Keratinocyte (primary cell): ENCODE results near the gene ANGPTL2. TPM values are rescaled to one million over a fixed set of nuclear protein-coding genes. Genes with fewer than 3 reads are reported as not detected.

Source experiments
- DNase-seq: peaks from one replicate; pipeline ENCODE4 v3.0.0-alpha.2; 2011; ENCODE audit warnings: low read depth, missing footprints, low spot score
- FAIRE-seq: peaks from 2 replicates; lab custom pipeline; 2011; peaks lifted over from hg19 to GRCh38; lab: Jason Lieb, UNC
- H2AFZ ChIP-seq: 2 replicates; pipeline ENCODE4 v1.6.0; 2012; ENCODE audit warnings: low read length, control low read depth, inconsistent platforms; ENCODE audit not compliant: control insufficient read depth
- H3K27ac ChIP-seq: 2 replicates; pipeline ENCODE4 v1.5.1; 2011; ENCODE audit warnings: low read length; ENCODE audit not compliant: control insufficient read depth, insufficient read depth
- H3K27me3 ChIP-seq: 3 replicates; pipeline ENCODE4 v1.6.0; 2011; ENCODE audit warnings: low read length; ENCODE audit not compliant: control insufficient read depth, insufficient read depth; ENCODE audit errors: extremely low read depth
- H3K36me3 ChIP-seq, 2 experiments: 2 replicates in 1 of 2; 3 replicates in 1 of 2; pipeline ENCODE4 v1.5.1; 2011; ENCODE audit warnings: low read length in 2 of 2, mild to moderate bottlenecking in 1 of 2; ENCODE audit not compliant: control insufficient read depth in 2 of 2, insufficient read depth in 2 of 2; ENCODE audit errors: extremely low read depth in 1 of 2
- H3K4me1 ChIP-seq: 3 replicates; pipeline ENCODE4 v1.5.1; 2011; ENCODE audit warnings: low read length; ENCODE audit not compliant: control insufficient read depth, insufficient read depth; ENCODE audit errors: extremely low read depth
- H3K4me2 ChIP-seq: 3 replicates; pipeline ENCODE4 v1.6.0; 2011; ENCODE audit warnings: low read depth, low read length; ENCODE audit not compliant: control insufficient read depth, insufficient read depth; ENCODE audit errors: extremely low read depth
- H3K4me3 ChIP-seq, 3 experiments: fragments of 200-600 bp in 1 of 3; sonication (generic) in 1 of 3; 2 replicates in 2 of 3; 3 replicates in 1 of 3; pipeline ENCODE4 v1.5.1; 2011 to 2016; ENCODE audit warnings: low read length in 3 of 3, mild to moderate bottlenecking in 3 of 3, control low read depth in 2 of 3, inconsistent platforms in 1 of 3, low read depth in 1 of 3, mixed read lengths in 1 of 3, mixed run types in 1 of 3, moderate library complexity in 1 of 3; ENCODE audit not compliant: control insufficient read depth in 2 of 3, insufficient read depth in 2 of 3; ENCODE audit errors: extremely low read depth in 1 of 3
- H3K79me2 ChIP-seq: 2 replicates; pipeline ENCODE4 v1.6.0; 2012; ENCODE audit warnings: low read length; ENCODE audit not compliant: control insufficient read depth, insufficient read depth
- H3K9ac ChIP-seq: 3 replicates; pipeline ENCODE4 v1.6.0; 2011; ENCODE audit warnings: low read length; ENCODE audit not compliant: control insufficient read depth, insufficient read depth; ENCODE audit errors: extremely low read depth
- H3K9me1 ChIP-seq: 3 replicates; pipeline ENCODE4 v1.6.0; 2011; ENCODE audit warnings: low read length; ENCODE audit not compliant: control insufficient read depth, insufficient read depth; ENCODE audit errors: extremely low read depth
- H3K9me3 ChIP-seq: 2 replicates; pipeline ENCODE4 v1.5.1; 2012; ENCODE audit warnings: low read depth, low read length; ENCODE audit not compliant: control insufficient read depth
- H4K20me1 ChIP-seq: 3 replicates; pipeline ENCODE4 v1.6.0; 2011; ENCODE audit warnings: low read length; ENCODE audit not compliant: control insufficient read depth, insufficient read depth; ENCODE audit errors: extremely low read depth
- EZH2 ChIP-seq: IDR thresholded peaks from one replicate; pipeline ENCODE4 v1.6.1; 2012; ENCODE audit warnings: inconsistent platforms, mild to moderate bottlenecking, low read length, moderate library complexity
- dilution Hi-C: fragments of 300-500 bp; cut with MboI; formaldehyde crosslinking; loops from one replicate; pipeline ENCODE4 v1.7.0; 2020; ENCODE audit warnings: low sequenced_read_pairs; ENCODE audit not compliant: extremely low pct_ligation_motif_present
- polyA plus RNA-seq, 5 experiments: library from polyadenylated mRNA; depleted of rRNA in 3 of 5; stranded (reverse) in 3 of 5; stranded (forward) in 1 of 5; unstranded in 1 of 5; fragments of >200 nt; gene quantifications; 1 replicate in 1 of 5; 2 replicates in 3 of 5; 3 replicates in 1 of 5; pipeline versions ENCODE4 v1.2.1 to v1.2.3, GENCODE V29; 2011 to 2012; ENCODE audit warnings: missing spikeins in 2 of 5, low read depth in 1 of 5, low replicate concordance in 1 of 5
- TF ChIP-seq, protein P1 (sequence below), 3 experiments: IDR thresholded peaks in 1 of 3; conservative IDR thresholded peaks in 1 of 3; optimal IDR thresholded peaks in 1 of 3; 2 replicates in 2 of 3; 3 replicates in 1 of 3; pipeline versions ENCODE3 to v1.5.1; 2011; ENCODE audit warnings: low read length in 3 of 3, mild to moderate bottlenecking in 3 of 3, moderate library complexity in 2 of 3, control low read depth in 1 of 3, inconsistent platforms in 1 of 3; ENCODE audit not compliant: insufficient read depth in 2 of 3; ENCODE audit errors: extremely low read depth in 1 of 3

The ANGPTL2 gene
- polyA plus RNA-seq, 1 donor (not counting 4 experiments of a cell fraction or from before 2014, with no cell fraction given) = 0.18 TPM

- Histone ChIP-seq H3K9me3 (no peaks in the 10 kb centered on the region), H3K27ac (no peak overlapping the region), H3K27me3 (no peaks in the 10 kb centered on the region), H3K4me2 (peak overlapping the region; percentile 47), H4K20me1 (no peaks in the 10 kb centered on the region), H3K4me1 (peaks cover 16% of the 10 kb centered on the region), H3K9me1 (no peaks in the 10 kb centered on the region), H3K9ac (no peak overlapping the region), H2AFZ (no peak overlapping the region), H3K79me2 (no peaks in the 10 kb centered on the region), H3K36me3 (no peaks in the 10 kb centered on the region), H3K4me3 (no peak overlapping the region)
- DNase-seq = no peak
- TF ChIP-seq, protein P1, sequence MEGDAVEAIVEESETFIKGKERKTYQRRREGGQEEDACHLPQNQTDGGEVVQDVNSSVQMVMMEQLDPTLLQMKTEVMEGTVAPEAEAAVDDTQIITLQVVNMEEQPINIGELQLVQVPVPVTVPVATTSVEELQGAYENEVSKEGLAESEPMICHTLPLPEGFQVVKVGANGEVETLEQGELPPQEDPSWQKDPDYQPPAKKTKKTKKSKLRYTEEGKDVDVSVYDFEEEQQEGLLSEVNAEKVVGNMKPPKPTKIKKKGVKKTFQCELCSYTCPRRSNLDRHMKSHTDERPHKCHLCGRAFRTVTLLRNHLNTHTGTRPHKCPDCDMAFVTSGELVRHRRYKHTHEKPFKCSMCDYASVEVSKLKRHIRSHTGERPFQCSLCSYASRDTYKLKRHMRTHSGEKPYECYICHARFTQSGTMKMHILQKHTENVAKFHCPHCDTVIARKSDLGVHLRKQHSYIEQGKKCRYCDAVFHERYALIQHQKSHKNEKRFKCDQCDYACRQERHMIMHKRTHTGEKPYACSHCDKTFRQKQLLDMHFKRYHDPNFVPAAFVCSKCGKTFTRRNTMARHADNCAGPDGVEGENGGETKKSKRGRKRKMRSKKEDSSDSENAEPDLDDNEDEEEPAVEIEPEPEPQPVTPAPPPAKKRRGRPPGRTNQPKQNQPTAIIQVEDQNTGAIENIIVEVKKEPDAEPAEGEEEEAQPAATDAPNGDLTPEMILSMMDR (optimal IDR thresholded peaks at IDR 0.05 in 1 of 3, IDR thresholded peaks at IDR 0.05 in 1 of 3, conservative IDR thresholded peaks at IDR 0.05 in 1 of 3; ENCODE audit: extremely low read depth in 1 of 3, insufficient read depth in 2 of 3, low read length in 3 of 3) = no peak
- TF ChIP-seq EZH2 = no peak
- dilution Hi-C loops = no loop called here
- FAIRE-seq = no peak
These were observed 72.9 kb downstream of the ANGPTL2 start for GRCh38 chr9:127049581-127049980.

GRCh38 chr9:127049044-127049443 is 73.4 kb downstream of the ANGPTL2 start:
- TF ChIP-seq, protein P1 (optimal IDR thresholded peaks at IDR 0.05 in 1 of 3, IDR thresholded peaks at IDR 0.05 in 1 of 3, conservative IDR thresholded peaks at IDR 0.05 in 1 of 3; ENCODE audit: extremely low read depth in 1 of 3, insufficient read depth in 2 of 3, low read length in 3 of 3) = peak; percentile 17 to 41 (median 41)
- no peak for TF ChIP-seq EZH2
- DNase-seq (peak; percentile 50), FAIRE-seq (peak; percentile 100)
- Histone ChIP-seq H3K9me3 (no peaks in the 10 kb centered on the region), H3K4me2 (peak overlapping the region; percentile 47), H3K4me3 (no peak overlapping the region), H4K20me1 (no peaks in the 10 kb centered on the region), H3K79me2 (no peaks in the 10 kb centered on the region), H2AFZ (no peak overlapping the region), H3K9ac (no peak overlapping the region), H3K36me3 (no peaks in the 10 kb centered on the region), H3K9me1 (no peaks in the 10 kb centered on the region), H3K27me3 (no peaks in the 10 kb centered on the region), H3K27ac (no peak overlapping the region), H3K4me1 (peaks cover 16% of the 10 kb centered on the region)
- dilution Hi-C loops = no loop called here
